Pancreas (tissue), 10 donors: Measurements from ENCODE around the gene CHMP2A. TPM values are rescaled to one million over a fixed set of nuclear protein-coding genes. Genes with fewer than 3 reads are reported as not detected.
"Not testable (repeated sequence)": the region's sequence is repeated elsewhere in the genome, so short reads cannot be mapped to it uniquely, and the experiment has no call there.

Source experiments
- ATAC-seq, 4 donors: fragments of 200-7000 bp; cut with Tn5 transposase; one replicate each; pipeline versions ENCODE4 v1.8.0 to v1.9.1; 2020; ENCODE audit warnings: mild to moderate bottlenecking in 4 of 4, moderate library complexity in 4 of 4
- DNase-seq, 6 donors: peaks; one replicate each; pipeline ENCODE4 v3.0.0-alpha.2; 2020
- FAIRE-seq: peaks from 2 replicates; lab custom pipeline; 2012; peaks lifted over from hg19 to GRCh38; lab: Jason Lieb, UNC
- H3K27ac ChIP-seq, 4 donors: fragments of 200-600 bp; sonication (generic); 1 replicate in 3 of 4; 2 replicates in 1 of 4; pipeline versions ENCODE4 v1.5.0 to v1.8.0; 2020
- H3K27me3 ChIP-seq, 4 donors: fragments of 200-600 bp; one replicate each; pipeline ENCODE4 v1.8.0; 2021
- H3K36me3 ChIP-seq, 3 donors: fragments of 200-600 bp; sonication (generic) in 1 of 3; one replicate each; pipeline versions ENCODE4 v1.5.0 to v1.8.0; 2020 to 2021
- H3K4me1 ChIP-seq, 3 donors: fragments of 200-600 bp; one replicate each; pipeline ENCODE4 v1.8.0; 2021
- H3K4me3 ChIP-seq, 4 donors: fragments of 200-600 bp; sonication (generic) in 2 of 4; one replicate each; pipeline versions ENCODE4 v1.5.0 to v1.8.0; 2020 to 2021
- H3K9me3 ChIP-seq, 4 donors: fragments of 200-600 bp; one replicate each; pipeline ENCODE4 v1.8.0; 2021
- WGBS, 2 donors: extraction: QIAGEN DNeasy Blood & Tissue Kit; methylation state at CpG; one replicate each; pipeline ENCODE4 v1.1.7; 2013; 5-methylcytosine and 5-hydroxymethylcytosine counted together
- intact Hi-C, 3 donors: fragments of 100-400 bp; cut with DNase I; formaldehyde crosslinking; loops; one replicate each; pipeline versions ENCODE4 v1.11.1 to v1.14.2; 2022
- polyA plus RNA-seq, 2 donors: library from polyadenylated mRNA; stranded (reverse); fragments of 200-250 nt; gene quantifications; one replicate each; pipeline ENCODE4 v1.2.3, GENCODE V29; 2013
- total RNA-seq, 6 donors: library from RNA; stranded (reverse); fragmentation: NEBNext Ultra II Directional in 4 of 6; extraction: Animal tissue kit (Norgen Biotek cat#: 25700) in 4 of 6; gene quantifications; one replicate each; pipeline versions ENCODE4 v1.2.1 to v1.2.4, GENCODE V29; 2021 to 2023
- TF ChIP-seq, protein P1 (sequence below), 4 donors: fragments of 200-600 bp; sonication (generic) in 3 of 4; IDR thresholded peaks; one replicate each; pipeline versions ENCODE4 v1.5.0 to v1.8.0; 2021; ENCODE audit warnings: antibody characterized with exemption in 4 of 4
- donor health status: healthy with polysubstance abuse.
- donor health status: DM: no; HTN: no; CAD: no; lungs with moderate emphysema.
- donor health status: DM: no; HTN: no; CAD: no.
- donor health status: control.
- donor health status: control.
- donor health status: Bipolar disorder and iron deficiency.
- donor health status: DM: yes; HTN: yes; CAD: no.
- donor health status: DM: no; HTN: no; CAD: no.
- donor health status: DM: no; HTN: no; CAD: no.
- donor health status: DM: yes; HTN: yes; CAD: no.

CHMP2A gene
- total and polyA plus RNA-seq, 8 donors: 45.8 to 118 (median 60.0) TPM

DNA sequence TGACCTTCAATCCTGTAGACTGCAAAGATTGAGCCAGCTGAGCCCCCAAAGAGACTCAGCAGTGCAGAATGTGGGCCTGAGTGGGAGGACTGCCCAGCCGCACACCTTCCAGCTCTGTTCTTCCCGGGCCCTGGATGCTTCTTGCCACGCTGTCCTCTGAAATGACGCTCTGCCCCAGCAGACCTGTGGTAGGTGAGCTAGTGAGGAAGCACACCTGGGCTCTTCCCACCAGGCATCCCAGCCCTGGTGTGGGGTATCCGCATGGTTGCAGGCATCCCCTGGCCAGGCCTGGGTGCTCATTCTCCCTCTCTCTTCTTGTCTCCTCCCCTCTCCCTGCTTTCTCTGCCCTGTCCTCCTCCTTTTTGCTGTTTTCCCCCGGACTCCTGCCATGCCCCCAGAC is 28.1 kb upstream of the CHMP2A start:
- no peak overlapping the region for H3K27ac ChIP-seq
- no peak for FAIRE-seq

DNA sequence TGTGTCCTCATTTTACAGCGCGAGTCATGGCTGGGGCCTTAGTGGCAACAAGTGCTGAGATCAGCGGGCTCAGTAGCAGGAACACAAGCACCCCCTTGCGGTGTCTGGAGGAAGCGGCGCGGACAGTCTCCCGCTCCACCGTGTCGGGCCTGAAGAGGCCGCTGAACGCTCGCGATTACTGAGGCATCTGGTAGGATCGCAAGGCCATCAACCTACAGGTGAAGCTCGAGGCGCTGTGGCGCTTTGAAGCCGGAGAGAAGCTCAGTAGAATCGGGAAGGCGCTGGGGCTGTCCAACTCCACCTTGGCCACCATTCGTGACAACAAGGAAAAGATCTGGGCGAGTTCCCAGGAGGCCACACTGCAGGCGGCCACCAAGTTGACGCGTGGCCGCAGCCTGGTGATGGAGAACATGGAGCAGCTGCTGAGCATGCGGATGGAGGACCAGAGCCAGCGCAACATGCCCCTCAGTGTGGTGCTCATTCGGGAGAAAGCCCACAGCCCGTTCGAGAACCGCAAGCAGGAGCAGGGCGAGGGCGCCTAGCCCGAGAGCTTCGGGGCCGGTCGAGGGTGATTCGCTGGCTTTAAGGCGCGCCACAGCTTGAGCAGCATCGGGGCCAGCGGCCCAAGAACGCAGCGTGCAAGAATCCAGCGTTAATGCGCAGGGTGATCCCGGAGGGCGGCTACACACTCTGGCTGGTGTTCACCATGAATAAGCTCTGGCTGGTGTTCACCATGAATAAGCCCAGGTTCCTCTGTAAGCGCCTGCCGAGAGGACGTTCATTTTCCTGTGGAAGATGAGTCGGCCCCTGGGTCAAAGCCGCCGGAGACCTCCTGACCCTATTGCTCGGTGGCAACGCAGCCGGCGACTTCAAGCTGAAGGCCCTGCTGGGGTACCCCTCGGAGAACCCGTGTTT is 26.6 kb upstream of the CHMP2A start:
- ATAC-seq (peak; percentile 62 to 98 (median 88)), DNase-seq (peak; percentile 68 to 89 (median 80)), FAIRE-seq (no peak)
- peaks cover 0 to 3% (median 0%) of the 10 kb centered on the region in 3 donors for H3K36me3 ChIP-seq
- H3K9me3 ChIP-seq: no peaks in the 10 kb centered on the region
- no peak overlapping the region for H3K4me3 ChIP-seq
- WGBS, 2 donors: 75 to 76% methylated on average over 62 of the region's 62 CpGs
- H3K27ac ChIP-seq: peak overlapping the region in 1 of 4 donors; percentile 11
- intact Hi-C loops: no loop called here
- TF ChIP-seq, protein P1, sequence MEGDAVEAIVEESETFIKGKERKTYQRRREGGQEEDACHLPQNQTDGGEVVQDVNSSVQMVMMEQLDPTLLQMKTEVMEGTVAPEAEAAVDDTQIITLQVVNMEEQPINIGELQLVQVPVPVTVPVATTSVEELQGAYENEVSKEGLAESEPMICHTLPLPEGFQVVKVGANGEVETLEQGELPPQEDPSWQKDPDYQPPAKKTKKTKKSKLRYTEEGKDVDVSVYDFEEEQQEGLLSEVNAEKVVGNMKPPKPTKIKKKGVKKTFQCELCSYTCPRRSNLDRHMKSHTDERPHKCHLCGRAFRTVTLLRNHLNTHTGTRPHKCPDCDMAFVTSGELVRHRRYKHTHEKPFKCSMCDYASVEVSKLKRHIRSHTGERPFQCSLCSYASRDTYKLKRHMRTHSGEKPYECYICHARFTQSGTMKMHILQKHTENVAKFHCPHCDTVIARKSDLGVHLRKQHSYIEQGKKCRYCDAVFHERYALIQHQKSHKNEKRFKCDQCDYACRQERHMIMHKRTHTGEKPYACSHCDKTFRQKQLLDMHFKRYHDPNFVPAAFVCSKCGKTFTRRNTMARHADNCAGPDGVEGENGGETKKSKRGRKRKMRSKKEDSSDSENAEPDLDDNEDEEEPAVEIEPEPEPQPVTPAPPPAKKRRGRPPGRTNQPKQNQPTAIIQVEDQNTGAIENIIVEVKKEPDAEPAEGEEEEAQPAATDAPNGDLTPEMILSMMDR (IDR thresholded peaks at IDR 0.05): peak; percentile 23 to 84 (median 61)
- H3K27me3 ChIP-seq: no peaks in the 10 kb centered on the region
- H3K4me1 ChIP-seq: peaks cover 0 to 6% (median 0%) of the 10 kb centered on the region in 3 donors

More for the DNA sequence above, 28.1 kb upstream of the CHMP2A start:
- TF ChIP-seq, protein P1 (IDR thresholded peaks at IDR 0.05): no peak
- Histone ChIP-seq H3K27me3 (no peaks in the 10 kb centered on the region), H3K4me1 (no peaks in the 10 kb centered on the region), H3K36me3 (peaks cover 0 to 3% (median 0%) of the 10 kb centered on the region in 3 donors), H3K9me3 (no peaks in the 10 kb centered on the region), H3K4me3 (no peak overlapping the region)
- DNase-seq: peak in 3 of 6 donors; percentile 15 to 49 (median 30)
- intact Hi-C loops: no loop called here
- peak in 1 of 4 donors; percentile 15 for ATAC-seq
- WGBS, 2 donors: 71 to 76% methylated on average over 6 of the region's 6 CpGs

DNA sequence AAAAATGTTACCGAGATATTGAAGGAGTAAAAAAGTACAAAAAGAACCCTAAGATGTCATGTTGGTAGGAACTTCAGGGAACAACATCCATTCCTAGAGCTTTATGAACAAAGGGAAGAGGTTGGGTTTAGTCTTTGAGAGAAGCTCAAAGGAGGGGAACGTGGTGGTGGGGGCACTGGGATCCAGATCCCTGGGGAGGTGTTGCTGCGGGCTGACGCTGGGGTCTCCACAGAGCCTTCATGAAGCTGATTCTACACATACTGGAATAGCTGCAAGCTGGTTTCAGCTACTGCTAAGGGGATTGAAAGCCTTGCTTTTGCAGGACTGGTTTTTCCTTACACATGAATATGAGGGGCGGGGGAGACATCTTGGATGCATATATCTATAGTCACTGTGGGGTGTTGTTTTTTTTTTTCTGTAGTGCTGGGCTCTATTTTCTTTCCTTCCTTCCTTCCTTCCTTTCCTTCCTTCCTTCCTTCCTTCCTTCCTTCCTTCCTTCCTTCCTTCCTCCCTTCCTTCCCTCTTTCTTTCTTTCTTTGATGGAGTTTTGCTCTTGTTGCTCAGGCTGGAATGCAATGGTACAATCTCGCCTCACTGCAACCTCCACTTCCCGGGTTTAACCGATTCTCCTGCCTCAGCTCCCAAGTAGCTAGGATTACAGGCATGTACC is 24.7 kb upstream of the CHMP2A start:
- ATAC-seq (no peak), DNase-seq (peak in 1 of 6 donors; percentile 1), FAIRE-seq (no peak)
- no peaks in the 10 kb centered on the region for H3K27me3 ChIP-seq
- no peak overlapping the region for H3K27ac ChIP-seq
- intact Hi-C loops: no loop called here
- peaks cover 0 to 3% (median 0%) of the 10 kb centered on the region in 3 donors for H3K36me3 ChIP-seq
- H3K9me3 ChIP-seq: no peaks in the 10 kb centered on the region
- TF ChIP-seq, protein P1 (IDR thresholded peaks at IDR 0.05): no peak
- H3K4me3 ChIP-seq: no peak overlapping the region
- WGBS, 2 donors: 84 to 88% methylated on average over 8 of the region's 8 CpGs
- peaks cover 0 to 6% (median 0%) of the 10 kb centered on the region in 3 donors for H3K4me1 ChIP-seq

DNA sequence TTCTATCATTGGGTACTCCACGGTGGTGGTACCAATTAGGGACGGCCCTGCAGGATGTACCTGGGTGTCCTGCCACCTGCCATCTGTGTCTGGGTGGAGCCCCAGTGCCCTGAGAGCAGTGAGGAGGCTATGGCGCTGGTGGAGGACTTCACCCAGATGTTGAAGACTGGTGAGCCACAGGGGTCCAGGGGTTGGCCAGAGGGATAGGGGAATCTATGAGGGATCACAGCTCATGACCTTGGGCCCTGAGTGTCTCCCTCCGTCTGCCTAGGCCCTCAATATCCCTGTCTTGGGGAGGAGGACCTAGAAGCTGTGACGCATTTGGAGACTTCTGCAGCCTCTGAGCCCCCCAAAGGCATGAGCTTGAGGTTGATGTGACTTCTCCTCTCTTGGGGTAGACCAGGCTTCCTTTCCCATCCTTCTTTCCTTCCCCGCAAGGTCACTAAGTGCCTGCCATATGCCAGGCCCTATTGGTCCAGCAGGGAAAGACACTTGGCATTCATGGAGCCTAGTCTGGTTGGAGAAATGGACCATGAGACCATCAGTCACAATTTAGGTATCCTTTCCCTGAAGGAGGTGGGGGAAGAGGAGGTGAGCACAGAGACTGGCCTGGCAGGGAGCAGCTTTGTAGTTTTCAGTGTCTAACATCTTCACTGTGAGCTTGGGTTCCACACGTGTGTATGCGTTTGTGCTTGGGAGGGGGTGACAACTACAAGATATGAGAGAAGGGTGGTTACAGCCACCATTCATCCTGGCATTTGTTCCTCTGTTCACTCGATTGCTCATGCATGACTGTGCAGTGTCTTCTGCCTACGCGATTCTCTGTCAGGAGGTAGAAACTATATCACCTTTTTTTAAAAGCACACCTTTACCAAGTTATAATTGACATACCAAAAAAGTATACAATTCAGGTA is 23.4 kb upstream of the CHMP2A start:
- WGBS, 2 donors: 87 to 89% methylated on average over 11 of the region's 11 CpGs
- no peak overlapping the region for H3K4me3 ChIP-seq
- H3K27ac ChIP-seq: no peak overlapping the region
- intact Hi-C loops: no loop called here
- H3K27me3 ChIP-seq: no peaks in the 10 kb centered on the region
- peaks cover 0 to 14% (median 0%) of the 10 kb centered on the region in 3 donors for H3K4me1 ChIP-seq
- FAIRE-seq (no peak), ATAC-seq (no peak), DNase-seq (peak in 3 of 6 donors; percentile 4 to 33 (median 24))
- TF ChIP-seq, protein P1 (IDR thresholded peaks at IDR 0.05): no peak
- H3K36me3 ChIP-seq: peaks cover 0 to 1% (median 0%) of the 10 kb centered on the region in 3 donors
- no peaks in the 10 kb centered on the region for H3K9me3 ChIP-seq

DNA sequence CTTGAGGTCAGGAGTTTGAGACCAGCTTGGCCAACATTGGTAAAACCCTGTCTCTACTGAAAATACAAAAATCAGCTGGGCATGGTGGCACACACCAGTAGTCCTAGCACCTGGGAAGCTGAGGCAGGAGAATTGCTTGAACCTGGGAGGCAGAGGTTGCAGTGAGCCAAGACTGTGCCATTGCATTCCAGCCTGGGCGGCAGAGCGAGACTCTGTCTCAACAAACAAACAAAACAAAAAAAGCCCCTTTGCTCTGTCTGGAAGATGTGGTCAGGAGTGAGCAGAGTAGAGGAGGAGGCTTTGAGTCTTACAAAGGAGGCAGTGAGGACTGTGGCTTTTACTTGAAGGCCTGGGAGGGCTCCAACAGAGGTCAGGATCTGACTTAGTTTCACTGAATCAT is 22.7 kb upstream of the CHMP2A start:
- H3K27ac ChIP-seq, H3K4me3 ChIP-seq, H3K36me3 ChIP-seq, FAIRE-seq, H3K9me3 ChIP-seq, H3K27me3 ChIP-seq, DNase-seq, ATAC-seq, intact Hi-C loops: not testable (repeated sequence)
- peaks cover 0 to 14% (median 0%) of the 10 kb centered on the region in 3 donors for H3K4me1 ChIP-seq
- WGBS, 2 donors: 91 to 93% methylated on average over 2 of the region's 2 CpGs
